HG03575 (cell line): ENCODE data around the gene PSMG3.
"Not testable (repeated sequence)": the region's sequence is repeated elsewhere in the genome, so short reads cannot be mapped to it uniquely, and the experiment has no call there.

Experiments used
- ATAC-seq: cut with Tn5 transposase; IDR thresholded peaks from one replicate; pipeline ENCODE4 v1.9.1; 2021; ENCODE audit not compliant: unreplicated experiment, insufficient number of reproducible peaks, low FRiP score; ENCODE audit errors: extremely low read depth

PSMG3 gene

DNA sequence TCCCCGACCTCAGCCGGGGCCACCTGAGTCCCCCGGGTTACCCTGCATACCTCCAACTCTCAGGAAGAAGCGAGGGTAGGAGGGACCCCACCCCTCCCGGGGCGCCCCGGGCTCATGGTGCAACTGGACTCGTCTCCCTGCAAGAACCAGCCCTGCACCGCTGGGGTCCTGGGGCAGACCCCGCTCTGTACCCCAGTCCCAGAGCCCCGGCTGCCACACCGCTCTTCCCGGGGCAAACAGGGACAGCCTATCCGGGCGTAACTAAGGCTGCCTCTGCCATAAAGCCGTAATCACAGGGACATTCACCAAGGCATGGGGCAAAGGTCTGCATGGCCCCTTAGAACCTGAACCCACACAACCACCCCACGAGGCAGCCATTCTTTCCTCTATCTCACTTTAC lies 46.0 kb downstream of the PSMG3 start:
- ATAC-seq, result no peak

GRCh38 chr7:1523208-1523607 lies 46.6 kb downstream of the PSMG3 start:
- no peak for ATAC-seq

GRCh38 chr7:1521456-1521855 lies 48.4 kb downstream of the PSMG3 start:
- ATAC-seq, result no peak

DNA sequence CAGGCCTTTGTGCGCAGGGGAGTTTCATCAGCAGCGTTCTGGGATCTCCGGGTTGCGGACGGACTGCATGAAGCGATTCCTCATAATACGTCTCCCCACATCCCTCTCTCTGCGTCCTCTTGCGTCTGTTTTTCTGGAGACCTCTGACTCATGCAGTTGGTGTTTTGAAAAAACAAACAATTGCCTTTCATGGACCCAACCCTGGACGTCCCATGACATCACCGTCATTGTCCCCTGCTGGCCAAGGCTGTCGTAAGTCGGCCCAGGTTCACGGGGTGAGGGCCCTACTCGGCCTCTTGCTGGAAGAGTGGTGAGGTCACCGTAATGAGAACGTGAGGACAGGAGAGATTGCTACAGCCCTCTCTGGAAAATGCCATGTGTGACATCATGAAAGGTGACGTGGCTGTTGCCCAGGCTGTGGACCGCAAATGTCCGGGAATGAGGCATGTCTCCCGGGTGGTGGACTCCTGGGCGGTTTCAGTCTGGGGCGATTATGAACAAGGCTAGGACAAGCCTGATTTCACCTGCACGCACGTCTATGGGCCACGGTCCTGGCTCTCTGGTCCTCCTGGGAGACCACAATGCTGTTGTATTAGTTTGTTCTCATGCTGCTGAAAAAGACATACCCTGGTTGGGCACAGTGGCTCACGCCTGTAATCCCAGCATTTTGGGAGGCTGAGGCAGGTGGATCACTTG lies 49.1 kb downstream of the PSMG3 start:
- no peak for ATAC-seq

GRCh38 chr7:1519322-1519922 lies 50.4 kb downstream of the PSMG3 start:
- not testable (repeated sequence) for ATAC-seq
